ENCODE data around the gene GCN1. TPM values are rescaled to one million over a fixed set of nuclear protein-coding genes. Genes with fewer than 3 reads are reported as not detected.
A peak's percentile ranks its signal among the peaks of the same experiment; 100 is the strongest.

Gene GCN1
- total RNA-seq, 1 experiment from 2014 or later: 53.6 TPM

GRCh38 chr12:120134307-120134980 lies 60.1 kb downstream of the GCN1 start:
- no peak overlapping the region for H2AFZ ChIP-seq (ENCODE audit: low read length)
- H3K4me1 ChIP-seq (ENCODE audit: low read length): peaks cover 47% of the 10 kb centered on the region
- H3K36me3 ChIP-seq (ENCODE audit: insufficient read depth, low read length): peaks cover 68% of the 10 kb centered on the region
- no peaks in the 10 kb centered on the region for H4K20me1 ChIP-seq (ENCODE audit: insufficient read depth, low read depth, low read length)
- H3K79me2 ChIP-seq (ENCODE audit: low read length): peaks cover 8% of the 10 kb centered on the region
- peak overlapping the region; percentile 81 for H3K4me2 ChIP-seq (ENCODE audit: low read depth, low read length, poor library complexity, severe bottlenecking)
- peak overlapping the region; percentile 68 for H3K9ac ChIP-seq (ENCODE audit: low read length)
- DNase-seq: no peak
- no peaks in the 10 kb centered on the region for H3K9me2 ChIP-seq (replicated peaks; ENCODE audit: insufficient read depth, low read length)
- peak overlapping the region; percentile 97 for H3K27ac ChIP-seq (ENCODE audit: low read length)
- H3K4me3 ChIP-seq (ENCODE audit: low read length): peak overlapping the region; percentile 55; the same call in 1 of the 2 replicates
- H3K9me3 ChIP-seq (ENCODE audit: low read length): no peaks in the 10 kb centered on the region
- no peaks in the 10 kb centered on the region for H3K27me3 ChIP-seq (ENCODE audit: low read length)

- Histone ChIP-seq H3K9me2 (replicated peaks; ENCODE audit: insufficient read depth, low read length) (no peaks in the 10 kb centered on the region), H3K79me2 (ENCODE audit: low read length) (peaks cover 8% of the 10 kb centered on the region), H3K36me3 (ENCODE audit: insufficient read depth, low read length) (peaks cover 63% of the 10 kb centered on the region), H4K20me1 (ENCODE audit: insufficient read depth, low read depth, low read length) (no peaks in the 10 kb centered on the region), H3K9me3 (ENCODE audit: low read length) (no peaks in the 10 kb centered on the region), H3K4me1 (ENCODE audit: low read length) (peaks cover 47% of the 10 kb centered on the region), H2AFZ (ENCODE audit: low read length) (no peak overlapping the region), H3K4me2 (ENCODE audit: low read depth, low read length, poor library complexity, severe bottlenecking) (peak overlapping the region; percentile 81), H3K9ac (ENCODE audit: low read length) (peak overlapping the region; percentile 68), H3K4me3 (ENCODE audit: low read length) (peak overlapping the region; percentile 55), H3K27ac (ENCODE audit: low read length) (peak overlapping the region; percentile 97), H3K27me3 (ENCODE audit: low read length) (no peaks in the 10 kb centered on the region)
- DNase-seq: peak; percentile 86
These were observed 61.6 kb downstream of the GCN1 start for GRCh38 chr12:120132863-120133385.

- Histone ChIP-seq H3K27ac (ENCODE audit: low read length) (peak overlapping the region; percentile 97), H3K4me3 (ENCODE audit: low read length) (peak overlapping the region; percentile 55; the same call in 1 of the 2 replicates), H3K9ac (ENCODE audit: low read length) (peak overlapping the region; percentile 53)
These were observed 62.3 kb downstream of the GCN1 start for GRCh38 chr12:120132054-120132836.

GRCh38 chr12:120131116-120131515 lies 63.4 kb downstream of the GCN1 start:
- 0 out of 2 replicates have a peak overlapping the region, but pooled peaks have one; percentile 53 for H3K9ac ChIP-seq (ENCODE audit: low read length)

More at GRCh38 chr12:120132054-120132836, 62.3 kb downstream of the GCN1 start:
- Histone ChIP-seq H3K9me2 (replicated peaks; ENCODE audit: insufficient read depth, low read length) (no peaks in the 10 kb centered on the region), H4K20me1 (ENCODE audit: insufficient read depth, low read depth, low read length) (no peaks in the 10 kb centered on the region), H2AFZ (ENCODE audit: low read length) (no peak overlapping the region), H3K4me1 (ENCODE audit: low read length) (peaks cover 47% of the 10 kb centered on the region), H3K27me3 (ENCODE audit: low read length) (no peaks in the 10 kb centered on the region), H3K4me2 (ENCODE audit: low read depth, low read length, poor library complexity, severe bottlenecking) (peak overlapping the region; percentile 81), H3K9me3 (ENCODE audit: low read length) (no peaks in the 10 kb centered on the region), H3K36me3 (ENCODE audit: insufficient read depth, low read length) (peaks cover 68% of the 10 kb centered on the region), H3K79me2 (ENCODE audit: low read length) (peaks cover 8% of the 10 kb centered on the region)
- DNase-seq: no peak

GRCh38 chr12:120130011-120130410 lies 64.5 kb downstream of the GCN1 start:
- H3K79me2 ChIP-seq (ENCODE audit: low read length): peaks cover 8% of the 10 kb centered on the region
- H4K20me1 ChIP-seq (ENCODE audit: insufficient read depth, low read depth, low read length): no peaks in the 10 kb centered on the region
- H3K9me2 ChIP-seq (replicated peaks; ENCODE audit: insufficient read depth, low read length): no peaks in the 10 kb centered on the region
- no peak overlapping the region for H3K4me2 ChIP-seq (ENCODE audit: low read depth, low read length, poor library complexity, severe bottlenecking)
- peaks cover 51% of the 10 kb centered on the region; the same call in 1 of the 2 replicates for H3K36me3 ChIP-seq (ENCODE audit: insufficient read depth, low read length)
- peaks cover 35% of the 10 kb centered on the region for H3K4me1 ChIP-seq (ENCODE audit: low read length)
- H3K9ac ChIP-seq (ENCODE audit: low read length): no peak overlapping the region
- no peaks in the 10 kb centered on the region for H3K27me3 ChIP-seq (ENCODE audit: low read length)
- H3K4me3 ChIP-seq (ENCODE audit: low read length): no peak overlapping the region
- H2AFZ ChIP-seq (ENCODE audit: low read length): no peak overlapping the region
- no peak overlapping the region for H3K27ac ChIP-seq (ENCODE audit: low read length)
- no peak for DNase-seq
- H3K9me3 ChIP-seq (ENCODE audit: low read length): no peaks in the 10 kb centered on the region

More at GRCh38 chr12:120131116-120131515, 63.4 kb downstream of the GCN1 start:
- no peaks in the 10 kb centered on the region for H4K20me1 ChIP-seq (ENCODE audit: insufficient read depth, low read depth, low read length)
- H3K27ac ChIP-seq (ENCODE audit: low read length): peak overlapping the region; percentile 97
- DNase-seq: no peak
- no peak overlapping the region for H3K4me2 ChIP-seq (ENCODE audit: low read depth, low read length, poor library complexity, severe bottlenecking)
- no peak overlapping the region for H2AFZ ChIP-seq (ENCODE audit: low read length)
- H3K36me3 ChIP-seq (ENCODE audit: insufficient read depth, low read length): peaks cover 59% of the 10 kb centered on the region; the same call in 1 of the 2 replicates
- peaks cover 44% of the 10 kb centered on the region for H3K4me1 ChIP-seq (ENCODE audit: low read length)
- no peaks in the 10 kb centered on the region for H3K27me3 ChIP-seq (ENCODE audit: low read length)
- no peaks in the 10 kb centered on the region for H3K9me3 ChIP-seq (ENCODE audit: low read length)
- no peaks in the 10 kb centered on the region for H3K9me2 ChIP-seq (replicated peaks; ENCODE audit: insufficient read depth, low read length)
- peaks cover 8% of the 10 kb centered on the region for H3K79me2 ChIP-seq (ENCODE audit: low read length)
- no peak overlapping the region for H3K4me3 ChIP-seq (ENCODE audit: low read length)

- Histone ChIP-seq H3K9ac (ENCODE audit: low read length) (no peak overlapping the region), H3K36me3 (ENCODE audit: insufficient read depth, low read length) (peaks cover 28% of the 10 kb centered on the region; the same call in 1 of the 2 replicates), H3K27ac (ENCODE audit: low read length) (no peak overlapping the region), H3K4me3 (ENCODE audit: low read length) (no peak overlapping the region), H4K20me1 (ENCODE audit: insufficient read depth, low read depth, low read length) (no peaks in the 10 kb centered on the region), H3K79me2 (ENCODE audit: low read length) (peaks cover under 1% of the 10 kb centered on the region; the same call in 1 of the 2 replicates), H3K9me3 (ENCODE audit: low read length) (no peaks in the 10 kb centered on the region), H3K4me2 (ENCODE audit: low read depth, low read length, poor library complexity, severe bottlenecking) (no peak overlapping the region), H2AFZ (ENCODE audit: low read length) (no peak overlapping the region), H3K9me2 (replicated peaks; ENCODE audit: insufficient read depth, low read length) (no peaks in the 10 kb centered on the region), H3K27me3 (ENCODE audit: low read length) (no peaks in the 10 kb centered on the region), H3K4me1 (ENCODE audit: low read length) (peaks cover 27% of the 10 kb centered on the region)
- no peak for DNase-seq
These were observed 67.9 kb downstream of the GCN1 start for GRCh38 chr12:120126635-120127005.

- no peak for DNase-seq
- Histone ChIP-seq H4K20me1 (ENCODE audit: insufficient read depth, low read depth, low read length) (no peaks in the 10 kb centered on the region), H3K4me1 (ENCODE audit: low read length) (peaks cover 32% of the 10 kb centered on the region), H3K27ac (ENCODE audit: low read length) (no peak overlapping the region), H3K9me2 (replicated peaks; ENCODE audit: insufficient read depth, low read length) (no peaks in the 10 kb centered on the region), H3K4me2 (ENCODE audit: low read depth, low read length, poor library complexity, severe bottlenecking) (no peak overlapping the region), H3K79me2 (ENCODE audit: low read length) (no peaks in the 10 kb centered on the region), H3K9ac (ENCODE audit: low read length) (no peak overlapping the region), H3K4me3 (ENCODE audit: low read length) (no peak overlapping the region), H3K9me3 (ENCODE audit: low read length) (no peaks in the 10 kb centered on the region), H3K36me3 (ENCODE audit: insufficient read depth, low read length) (peaks cover 22% of the 10 kb centered on the region; the same call in 1 of the 2 replicates), H2AFZ (ENCODE audit: low read length) (no peak overlapping the region), H3K27me3 (ENCODE audit: low read length) (no peaks in the 10 kb centered on the region)
These were observed 68.5 kb downstream of the GCN1 start for GRCh38 chr12:120125792-120126634.
